Superior temporal gyrus (tissue), 1 donor: Measurements from ENCODE around the gene ARHGAP12.

Experiments
- DNase-seq: peaks from one replicate; pipeline ENCODE4 v3.0.0-alpha.2; 2016; ENCODE audit errors: extremely low spot score

Gene ARHGAP12

GRCh38 chr10:31820778-31821369 lies 107.8 kb downstream of the ARHGAP12 start:
- DNase-seq: no peak

- DNase-seq: no peak
Observed at GRCh38 chr10:31820096-31820495, 108.5 kb downstream of the ARHGAP12 start.

GRCh38 chr10:31819391-31819820 lies 109.2 kb downstream of the ARHGAP12 start:
- DNase-seq: no peak

- no peak for DNase-seq
Observed at GRCh38 chr10:31816318-31816717, 112.3 kb downstream of the ARHGAP12 start.

GRCh38 chr10:31808258-31809218 lies 120.1 kb downstream of the ARHGAP12 start:
- peak; percentile 93 for DNase-seq

GRCh38 chr10:31804352-31804810 lies 124.2 kb downstream of the ARHGAP12 start:
- no peak for DNase-seq

- DNase-seq: no peak
Observed at GRCh38 chr10:31803606-31804351, 124.9 kb downstream of the ARHGAP12 start.

GRCh38 chr10:31799181-31799580 lies 129.4 kb downstream of the ARHGAP12 start:
- DNase-seq: no peak

- no peak for DNase-seq
Observed at GRCh38 chr10:31792745-31793144, 135.9 kb downstream of the ARHGAP12 start.

- DNase-seq: no peak
Observed at GRCh38 chr10:31789555-31789954, 139.1 kb downstream of the ARHGAP12 start.

- no peak for DNase-seq
Observed at GRCh38 chr10:31782701-31783100, 145.9 kb downstream of the ARHGAP12 start.

- DNase-seq: no peak
Observed at GRCh38 chr10:31780717-31781116, 147.9 kb downstream of the ARHGAP12 start.

GRCh38 chr10:31778627-31779026 lies 150.0 kb downstream of the ARHGAP12 start:
- no peak for DNase-seq

- DNase-seq: no peak
Observed at GRCh38 chr10:31776159-31776558, 152.5 kb downstream of the ARHGAP12 start.

GRCh38 chr10:31774928-31775650 lies 153.5 kb downstream of the ARHGAP12 start:
- no peak for DNase-seq

- no peak for DNase-seq
Observed at GRCh38 chr10:31774299-31774900, 154.2 kb downstream of the ARHGAP12 start.

- DNase-seq: no peak
Observed at GRCh38 chr10:31773749-31774298, 154.8 kb downstream of the ARHGAP12 start.

GRCh38 chr10:31771331-31771831 lies 157.2 kb downstream of the ARHGAP12 start:
- no peak for DNase-seq

- no peak for DNase-seq
Observed at GRCh38 chr10:31770307-31770902, 158.2 kb downstream of the ARHGAP12 start.

- DNase-seq: no peak
Observed at GRCh38 chr10:31769564-31769963, 159.1 kb downstream of the ARHGAP12 start.
